ENCODE measurements around the gene TAOK3. TPM values are rescaled to one million over a fixed set of nuclear protein-coding genes. Genes with fewer than 3 reads are reported as not detected.

Gene TAOK3
- total and polyA plus RNA-seq, 10 of the 15 experiments (the other 5 are each of a cell fraction or from before 2014, with no cell fraction given), result 41.3 to 131 (median 57.8) TPM

DNA sequence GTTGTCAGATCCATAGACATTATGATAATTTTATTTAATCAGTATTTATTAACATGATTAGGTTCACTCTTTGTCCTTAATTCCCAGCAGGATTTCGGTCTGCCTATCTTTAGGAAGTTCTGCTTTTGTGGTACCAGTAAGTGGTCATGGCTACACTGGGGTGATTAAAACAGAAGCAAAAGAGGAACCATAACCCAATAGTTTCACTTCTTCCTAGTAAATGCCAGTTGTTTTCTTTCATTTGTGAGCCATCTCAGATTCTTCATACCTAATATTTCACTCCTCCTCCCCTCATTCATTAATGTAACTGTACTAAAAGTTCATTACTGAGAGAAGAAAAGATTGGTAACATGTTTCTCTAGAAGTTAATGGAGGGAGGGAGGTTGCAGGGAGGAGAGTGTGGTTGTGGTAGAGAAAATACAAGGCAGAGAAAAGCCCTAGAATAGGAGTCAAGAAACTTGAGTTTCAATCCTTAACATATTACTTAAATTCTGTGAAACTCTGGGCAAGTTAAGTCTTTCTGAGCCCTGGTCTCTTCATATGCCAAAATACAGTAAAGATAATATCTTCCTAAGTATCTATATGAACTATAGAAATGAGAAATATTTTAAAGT is 135.5 kb downstream of the TAOK3 start (continued):
- TF ChIP-seq NFIC (IDR thresholded peaks at IDR 0.05; ENCODE audit: low read depth, low read length) (peak; percentile 82), STAT1 (conservative IDR thresholded peaks at IDR 0.05) (no peak), CBFB (IDR thresholded peaks at IDR 0.05; ENCODE audit: low read depth) (no peak), MXI1 (IDR thresholded peaks at IDR 0.05; ENCODE audit: low read depth, low read length) (peak; percentile 57; the same call in 1 of the 2 replicates), FOXK2 (IDR thresholded peaks at IDR 0.05) (no peak), SREBF2 (IDR thresholded peaks at IDR 0.05; ENCODE audit: low read length) (no peak), KLF5 (IDR thresholded peaks at IDR 0.05; ENCODE audit: partially characterized antibody) (no peak), ZNF687 (IDR thresholded peaks at IDR 0.05) (no peak), NRF1 (conservative IDR thresholded peaks at IDR 0.05; ENCODE audit: low read depth, low read length) (no peak), SRF (IDR thresholded peaks at IDR 0.05; ENCODE audit: low read depth in 2 of 2, low read length in 2 of 2) (no peak), GATAD2B (conservative IDR thresholded peaks at IDR 0.05; ENCODE audit: low read depth) (peak; percentile 85; the same call in 1 of the 2 replicates), IKZF2 (IDR thresholded peaks at IDR 0.05) (peak; percentile 100), RAD51 (IDR thresholded peaks at IDR 0.05) (0 out of 2 replicates have a peak, but pooled peaks have one; percentile 22), BRCA1 (IDR thresholded peaks at IDR 0.05; ENCODE audit: low read depth, low read length) (no peak), MLLT1 (IDR thresholded peaks at IDR 0.05) (peak; percentile 38; the same call in 1 of the 2 replicates), LARP7 (IDR thresholded peaks at IDR 0.05) (no peak), HCFC1 (IDR thresholded peaks at IDR 0.05; ENCODE audit: low read length) (no peak), RUNX3 (IDR thresholded peaks at IDR 0.05; ENCODE audit: low read length) (peak; percentile 87), SPI1 (IDR thresholded peaks at IDR 0.05; ENCODE audit: borderline replicate concordance, insufficient read depth, low read depth, low read length) (peak; percentile 90), ZNF274 (IDR thresholded peaks at IDR 0.05; ENCODE audit: insufficient read depth, insufficient read length) (no peak), PKNOX1 (IDR thresholded peaks at IDR 0.05) (no peak; the same call in 1 of the 2 replicates), RAD21 (IDR thresholded peaks at IDR 0.05; ENCODE audit: insufficient read depth, low read depth, low read length) (no peak), STAT3 (IDR thresholded peaks at IDR 0.05; ENCODE audit: low read depth, low read length) (peak; percentile 58; the same call in 1 of the 2 replicates), NKRF (conservative IDR thresholded peaks at IDR 0.05) (no peak), SREBF1 (IDR thresholded peaks at IDR 0.05; ENCODE audit: low read length) (no peak)
